Neutrophil (primary cell): ENCODE data around the gene PACS2.

Experiments
- H3K27ac ChIP-seq: fragments of 200-600 bp; sonication (generic); 2 replicates; pipeline ENCODE4 v1.5.1; 2016; ENCODE audit warnings: mild to moderate bottlenecking, moderate library complexity
- H3K27me3 ChIP-seq: fragments of 200-600 bp; sonication (generic); 2 replicates; pipeline ENCODE4 v1.6.0; 2016; ENCODE audit warnings: mild to moderate bottlenecking
- H3K36me3 ChIP-seq: fragments of 200-600 bp; sonication (generic); 2 replicates; pipeline ENCODE4 v1.5.1; 2017
- H3K4me1 ChIP-seq, 2 experiments: fragments of 200-600 bp in 1 of 2; sonication (generic) in 1 of 2; 1 replicate in 1 of 2; 2 replicates in 1 of 2; pipeline versions ENCODE4 v1.5.1 to v1.6.1; 2013 to 2016; ENCODE audit warnings: low read depth in 1 of 2, low read length in 1 of 2, mild to moderate bottlenecking in 1 of 2, moderate library complexity in 1 of 2; ENCODE audit not compliant: control insufficient read depth in 1 of 2, insufficient read depth in 1 of 2
- H3K4me3 ChIP-seq, 2 experiments: fragments of 200-600 bp in 1 of 2; sonication (generic) in 1 of 2; 1 replicate in 1 of 2; 2 replicates in 1 of 2; pipeline ENCODE4 v1.5.1; 2013 to 2016; ENCODE audit warnings: low read depth in 1 of 2, low read length in 1 of 2, mild to moderate bottlenecking in 1 of 2, moderate library complexity in 1 of 2
- H3K9me3 ChIP-seq: fragments of 200-600 bp; sonication (generic); 2 replicates; pipeline ENCODE4 v1.5.1; 2016
- TF ChIP-seq, protein P1 (sequence below): fragments of 200-600 bp; sonication (generic); IDR thresholded peaks from 2 replicates; pipeline ENCODE4 v1.5.1; 2016; ENCODE audit warnings: antibody characterized with exemption

The PACS2 gene

DNA sequence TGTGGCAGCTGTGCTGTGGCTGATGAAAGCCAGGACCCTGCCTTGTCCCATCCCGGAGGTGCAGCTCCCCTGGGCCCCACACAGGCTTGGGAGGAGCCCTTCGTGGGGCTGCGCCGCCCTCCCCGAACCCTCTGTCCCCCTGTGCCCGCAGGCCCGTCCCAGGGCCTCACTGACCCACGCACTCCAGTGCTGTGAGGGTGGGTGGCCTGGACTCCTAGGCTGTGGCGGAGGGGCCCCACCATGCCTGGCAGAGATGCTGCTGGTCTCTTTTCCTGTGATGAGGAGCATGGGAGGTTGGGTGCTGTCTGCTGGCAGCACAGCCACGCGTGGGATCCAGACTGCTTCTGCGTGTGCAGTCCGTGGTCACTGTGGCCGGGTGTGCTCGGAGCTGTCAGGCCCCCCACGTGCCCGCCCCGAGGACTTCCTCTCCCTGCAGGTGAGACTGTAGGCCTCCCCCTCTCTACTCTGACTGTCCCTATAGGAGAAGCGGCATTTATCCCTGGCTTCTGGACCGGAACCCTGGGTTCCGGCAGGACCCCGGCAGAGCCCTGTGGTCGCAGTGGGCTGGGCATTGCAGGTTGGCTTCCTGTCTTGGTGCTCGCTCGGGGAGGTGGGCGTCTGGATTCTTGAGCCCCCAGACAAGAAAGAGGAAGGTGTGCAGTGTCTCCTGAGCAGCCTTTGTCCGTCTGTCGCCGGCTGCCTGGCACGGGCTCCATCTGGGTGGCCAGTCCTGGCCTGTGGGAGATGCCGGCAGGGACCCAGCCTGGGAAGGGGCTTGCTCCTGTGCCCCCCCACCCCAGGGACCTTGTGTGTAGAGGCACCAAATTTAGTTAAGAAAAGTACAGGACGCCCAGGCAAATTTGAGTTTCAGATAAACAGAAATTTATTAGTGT is 107.4 kb downstream of the PACS2 start:
- Histone ChIP-seq H3K27me3 (peaks cover 25% of the 10 kb centered on the region), H3K4me1 (peaks cover 8 to 23% of the 10 kb centered on the region in 2 experiments), H3K36me3 (no peaks in the 10 kb centered on the region), H3K4me3 (no peak overlapping the region), H3K27ac (no peak overlapping the region), H3K9me3 (no peaks in the 10 kb centered on the region)
- TF ChIP-seq, protein P1, sequence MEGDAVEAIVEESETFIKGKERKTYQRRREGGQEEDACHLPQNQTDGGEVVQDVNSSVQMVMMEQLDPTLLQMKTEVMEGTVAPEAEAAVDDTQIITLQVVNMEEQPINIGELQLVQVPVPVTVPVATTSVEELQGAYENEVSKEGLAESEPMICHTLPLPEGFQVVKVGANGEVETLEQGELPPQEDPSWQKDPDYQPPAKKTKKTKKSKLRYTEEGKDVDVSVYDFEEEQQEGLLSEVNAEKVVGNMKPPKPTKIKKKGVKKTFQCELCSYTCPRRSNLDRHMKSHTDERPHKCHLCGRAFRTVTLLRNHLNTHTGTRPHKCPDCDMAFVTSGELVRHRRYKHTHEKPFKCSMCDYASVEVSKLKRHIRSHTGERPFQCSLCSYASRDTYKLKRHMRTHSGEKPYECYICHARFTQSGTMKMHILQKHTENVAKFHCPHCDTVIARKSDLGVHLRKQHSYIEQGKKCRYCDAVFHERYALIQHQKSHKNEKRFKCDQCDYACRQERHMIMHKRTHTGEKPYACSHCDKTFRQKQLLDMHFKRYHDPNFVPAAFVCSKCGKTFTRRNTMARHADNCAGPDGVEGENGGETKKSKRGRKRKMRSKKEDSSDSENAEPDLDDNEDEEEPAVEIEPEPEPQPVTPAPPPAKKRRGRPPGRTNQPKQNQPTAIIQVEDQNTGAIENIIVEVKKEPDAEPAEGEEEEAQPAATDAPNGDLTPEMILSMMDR = no peak

GRCh38 chr14:105422695-105423487 is 108.3 kb downstream of the PACS2 start:
- no peak overlapping the region for H3K4me3 ChIP-seq

GRCh38 chr14:105423488-105424195 is 109.1 kb downstream of the PACS2 start:
- H3K4me3 ChIP-seq = no peak overlapping the region
- peaks cover 8 to 23% of the 10 kb centered on the region in 2 experiments for H3K4me1 ChIP-seq
- peaks cover 16% of the 10 kb centered on the region for H3K27me3 ChIP-seq
- no peak overlapping the region for H3K27ac ChIP-seq
- TF ChIP-seq, protein P1 = no peak
- H3K9me3 ChIP-seq = no peaks in the 10 kb centered on the region
- H3K36me3 ChIP-seq = no peaks in the 10 kb centered on the region

More at GRCh38 chr14:105422695-105423487, 108.3 kb downstream of the PACS2 start:
- Histone ChIP-seq H3K9me3 (no peaks in the 10 kb centered on the region), H3K4me1 (peaks cover 8 to 23% of the 10 kb centered on the region in 2 experiments), H3K27me3 (peaks cover 23% of the 10 kb centered on the region), H3K36me3 (no peaks in the 10 kb centered on the region), H3K27ac (no peak overlapping the region)
- TF ChIP-seq, protein P1 = no peak

- no peaks in the 10 kb centered on the region for H3K9me3 ChIP-seq
- peaks cover 7% of the 10 kb centered on the region for H3K27me3 ChIP-seq
- no peaks in the 10 kb centered on the region for H3K36me3 ChIP-seq
- TF ChIP-seq, protein P1 = no peak
- no peak overlapping the region for H3K4me3 ChIP-seq
- H3K27ac ChIP-seq = no peak overlapping the region
- H3K4me1 ChIP-seq = peaks cover 8 to 19% of the 10 kb centered on the region in 2 experiments
Observed at GRCh38 chr14:105424861-105425260, 110.3 kb downstream of the PACS2 start.

DNA sequence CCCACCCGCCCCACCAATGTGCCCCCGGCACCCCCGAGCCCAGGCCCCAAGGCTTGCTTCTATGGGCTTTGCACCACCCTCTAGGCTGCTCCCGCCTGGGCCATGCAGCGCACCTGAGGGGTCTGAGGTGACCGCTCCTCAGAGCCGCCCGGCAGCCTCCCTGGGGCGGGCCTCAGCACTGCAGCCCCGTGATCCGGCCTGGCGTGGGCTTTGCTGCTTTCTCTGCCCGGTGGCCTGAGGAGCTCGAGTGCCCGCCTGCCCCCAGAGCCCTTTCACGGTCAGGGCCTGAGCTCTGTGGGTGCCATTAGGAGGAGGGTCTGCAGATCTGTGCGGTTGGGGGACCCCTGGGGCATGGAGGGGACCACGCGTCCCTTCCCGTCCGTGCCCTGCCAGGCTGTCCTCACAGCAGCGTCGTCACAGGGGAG is 111.3 kb downstream of the PACS2 start:
- H3K27ac ChIP-seq = no peak overlapping the region
- H3K27me3 ChIP-seq = peaks cover under 1% of the 10 kb centered on the region
- no peak overlapping the region for H3K4me3 ChIP-seq
- H3K9me3 ChIP-seq = no peaks in the 10 kb centered on the region
- H3K4me1 ChIP-seq = peaks cover 2 to 11% of the 10 kb centered on the region in 2 experiments
- TF ChIP-seq, protein P1 = no peak
- no peaks in the 10 kb centered on the region for H3K36me3 ChIP-seq
